H9 (cell line): ENCODE measurements around the gene TMC2. TPM values are rescaled to one million over a fixed set of nuclear protein-coding genes. Genes with fewer than 3 reads are reported as not detected.

ENCODE experiments used
- DNase-seq: peaks from one replicate; pipeline ENCODE4 v3.0.0-alpha.2; 2017
- H2AFZ ChIP-seq: one replicate; pipeline ENCODE4 v1.6.1; 2013; ENCODE audit warnings: mild to moderate bottlenecking, low read length, control low read depth, moderate library complexity
- H2AK5ac ChIP-seq: 2 replicates; pipeline ENCODE4 v1.6.1; 2013; ENCODE audit warnings: low read length, control low read depth, mixed read lengths; ENCODE audit not compliant: insufficient read length
- H2BK120ac ChIP-seq: one replicate; pipeline ENCODE4 v1.6.1; 2013; ENCODE audit warnings: low read depth, mild to moderate bottlenecking, low read length, control low read depth, inconsistent platforms; ENCODE audit not compliant: poor library complexity, severe bottlenecking
- H2BK12ac ChIP-seq: 2 replicates; pipeline ENCODE4 v1.6.1; 2013; ENCODE audit warnings: low read length, control low read depth, mixed read lengths, low read depth; ENCODE audit not compliant: insufficient read length
- H2BK15ac ChIP-seq: 2 replicates; pipeline ENCODE4 v1.6.1; 2013; ENCODE audit warnings: low read depth, low read length, control low read depth
- H2BK20ac ChIP-seq: one replicate; pipeline ENCODE4 v1.6.1; 2013; ENCODE audit warnings: low read depth, mild to moderate bottlenecking, low read length, control low read depth, inconsistent platforms; ENCODE audit not compliant: poor library complexity, severe bottlenecking
- H2BK5ac ChIP-seq: 2 replicates; pipeline ENCODE4 v1.6.1; 2013; ENCODE audit warnings: low read length, control low read depth, mixed read lengths; ENCODE audit not compliant: insufficient read length
- H3K14ac ChIP-seq: 2 replicates; pipeline ENCODE4 v1.6.1; 2013; ENCODE audit warnings: low read length, control low read depth; ENCODE audit not compliant: insufficient read depth
- H3K18ac ChIP-seq: 2 replicates; pipeline ENCODE4 v1.6.1; 2013; ENCODE audit warnings: low read depth, mild to moderate bottlenecking, mixed read lengths, low read length, control low read depth; ENCODE audit not compliant: insufficient read length
- H3K23ac ChIP-seq: 2 replicates; pipeline ENCODE4 v1.6.1; 2013; ENCODE audit warnings: low read length, control low read depth, mixed read lengths, low read depth; ENCODE audit not compliant: insufficient read length
- H3K23me2 ChIP-seq: 2 replicates; pipeline ENCODE4 v1.6.1; 2013; ENCODE audit warnings: low read depth, mild to moderate bottlenecking, mixed read lengths, low read length, control low read depth; ENCODE audit not compliant: insufficient read length, poor library complexity, severe bottlenecking
- H3K27ac ChIP-seq: 2 replicates; pipeline ENCODE4 v1.5.1; 2013; ENCODE audit warnings: low read length, control low read depth, mixed read lengths, low read depth; ENCODE audit not compliant: insufficient read length
- H3K27me3 ChIP-seq: 2 replicates; pipeline ENCODE4 v1.6.1; 2013; ENCODE audit warnings: low read length, control low read depth, inconsistent platforms; ENCODE audit not compliant: insufficient read depth
- H3K4ac ChIP-seq: 2 replicates; pipeline ENCODE4 v1.6.1; 2013; ENCODE audit warnings: low read depth, mild to moderate bottlenecking, control low read depth, inconsistent platforms, low read length, moderate library complexity
- H3K4me1 ChIP-seq: 2 replicates; pipeline ENCODE4 v1.6.1; 2013; ENCODE audit warnings: low read length, control low read depth, inconsistent platforms; ENCODE audit not compliant: insufficient read depth
- H3K4me2 ChIP-seq: 2 replicates; pipeline ENCODE4 v1.6.1; 2013; ENCODE audit warnings: low read length, control low read depth, mixed read lengths; ENCODE audit not compliant: insufficient read length, insufficient read depth
- H3K56ac ChIP-seq: 2 replicates; pipeline ENCODE4 v1.6.1; 2013; ENCODE audit warnings: low read depth, mild to moderate bottlenecking, mixed read lengths, low read length, control low read depth; ENCODE audit not compliant: insufficient read length
- H3K79me1 ChIP-seq: 2 replicates; pipeline ENCODE4 v1.6.1; 2013; ENCODE audit warnings: low read depth, mild to moderate bottlenecking, moderate library complexity, low read length, control low read depth, inconsistent platforms; ENCODE audit not compliant: insufficient read depth, poor library complexity, severe bottlenecking
- H3K79me2 ChIP-seq: 2 replicates; pipeline ENCODE4 v1.6.1; 2013; ENCODE audit warnings: low read length, control low read depth, inconsistent platforms; ENCODE audit not compliant: insufficient read depth
- H3K9ac ChIP-seq: 2 replicates; pipeline ENCODE4 v1.6.1; 2013; ENCODE audit warnings: low read length, control low read depth, mixed read lengths; ENCODE audit not compliant: insufficient read length; ENCODE audit errors: extremely low read depth
- H3K9me3 ChIP-seq: one replicate; pipeline ENCODE4 v1.6.1; 2013; ENCODE audit warnings: low read depth, low read length, inconsistent platforms; ENCODE audit not compliant: control insufficient read depth
- H3T11ph ChIP-seq: one replicate; pipeline ENCODE4 v1.6.1; 2013; ENCODE audit warnings: mild to moderate bottlenecking, low read length, control low read depth, inconsistent platforms
- H4K20me1 ChIP-seq: one replicate; pipeline ENCODE4 v1.6.1; 2013; ENCODE audit not compliant: control insufficient read depth, insufficient read length, insufficient read depth
- H4K5ac ChIP-seq: 2 replicates; pipeline ENCODE4 v1.6.1; 2013; ENCODE audit warnings: low read depth, mild to moderate bottlenecking, mixed read lengths, low read length, control low read depth; ENCODE audit not compliant: insufficient read length
- H4K8ac ChIP-seq: replicated peaks from 2 replicates; pipeline ENCODE4 v1.6.1; 2013; ENCODE audit warnings: low read length, control low read depth, mixed read lengths, low read depth; ENCODE audit not compliant: insufficient read length
- H4K91ac ChIP-seq: 2 replicates; pipeline ENCODE4 v1.6.1; 2013; ENCODE audit warnings: low read depth, mild to moderate bottlenecking, moderate library complexity, mixed read lengths, low read length, control low read depth; ENCODE audit not compliant: insufficient read length
- H3K27ac Mint-ChIP-seq, 3 experiments: 2 replicates in 2 of 3; 3 replicates in 1 of 3; pipeline ENCODE4 v1.8.0; 2020 to 2021; ENCODE audit warnings: mixed read lengths in 3 of 3, mild to moderate bottlenecking in 1 of 3, moderate library complexity in 1 of 3
- H3K27me3 Mint-ChIP-seq: 2 replicates; pipeline ENCODE4 v1.8.0; 2021; ENCODE audit warnings: low read depth, mild to moderate bottlenecking, moderate library complexity, mixed read lengths
- H3K36me3 Mint-ChIP-seq, 3 experiments: 2 replicates in 2 of 3; 3 replicates in 1 of 3; pipeline ENCODE4 v1.8.0; 2020 to 2021; ENCODE audit warnings: low read depth in 3 of 3, mixed read lengths in 3 of 3; ENCODE audit not compliant: insufficient read depth in 1 of 3
- H3K4me1 Mint-ChIP-seq, 2 experiments: 2 replicates each; pipeline ENCODE4 v1.8.0; 2020; ENCODE audit warnings: mixed read lengths in 2 of 2
- H3K4me3 Mint-ChIP-seq, 2 experiments: 2 replicates in 1 of 2; 3 replicates in 1 of 2; pipeline ENCODE4 v1.8.0; 2020 to 2021; ENCODE audit warnings: mild to moderate bottlenecking in 2 of 2, mixed read lengths in 2 of 2, moderate library complexity in 1 of 2
- H3K9me3 Mint-ChIP-seq, 2 experiments: 2 replicates in 1 of 2; 3 replicates in 1 of 2; pipeline ENCODE4 v1.8.0; 2020; ENCODE audit warnings: mild to moderate bottlenecking in 2 of 2, mixed read lengths in 2 of 2, moderate library complexity in 1 of 2
- WGBS: extraction: QIAGEN DNeasy Blood & Tissue Kit; methylation state at CpG from one replicate; pipeline ENCODE4 v1.1.7; 2013; ENCODE audit warnings: missing lambda C conversion rate, low lambda C conversion rate, mixed read lengths; ENCODE audit not compliant: insufficient read length; ENCODE audit errors: extremely low coverage; 5-methylcytosine and 5-hydroxymethylcytosine counted together
- total RNA-seq: library from RNA; stranded (reverse); gene quantifications from 2 replicates; pipeline ENCODE4 v1.2.1, GENCODE V29; 2021
- TF ChIP-seq, protein P1 (sequence below): fragments of 200-600 bp; sonication (generic); conservative IDR thresholded peaks from 3 replicates; pipeline ENCODE4 v1.8.0; 2021; ENCODE audit warnings: antibody characterized with exemption, mild to moderate bottlenecking

Gene TMC2
- total RNA-seq, 1 experiment from 2014 or later = not detected

GRCh38 chr20:2519115-2519809, 17.1 kb upstream of the TMC2 start:
- no peaks in the 10 kb centered on the region for H3K4me1 ChIP-seq
- H4K91ac ChIP-seq = no peak overlapping the region
- no peak overlapping the region for H3K14ac ChIP-seq
- H3K18ac ChIP-seq = no peak overlapping the region
- H2BK20ac ChIP-seq = no peak overlapping the region
- H2BK12ac ChIP-seq = no peak overlapping the region
- no peak for DNase-seq
- Mint-ChIP-seq H3K27me3 (peaks cover 69% of the 10 kb centered on the region), H3K9me3 (no peaks in the 10 kb centered on the region; a peak in 1 of 5 replicates), H3K36me3 (no peaks in the 10 kb centered on the region; a peak in 1 of 7 replicates), H3K4me1 (no peaks in the 10 kb centered on the region), H3K27ac (no peak overlapping the region), H3K4me3 (no peak overlapping the region)
- H3K9ac ChIP-seq = no peak overlapping the region
- H2AK5ac ChIP-seq = no peak overlapping the region
- H3K23me2 ChIP-seq = no peaks in the 10 kb centered on the region
- H3K23ac ChIP-seq = no peak overlapping the region
- H3K79me1 ChIP-seq = no peaks in the 10 kb centered on the region
- TF ChIP-seq, protein P1, sequence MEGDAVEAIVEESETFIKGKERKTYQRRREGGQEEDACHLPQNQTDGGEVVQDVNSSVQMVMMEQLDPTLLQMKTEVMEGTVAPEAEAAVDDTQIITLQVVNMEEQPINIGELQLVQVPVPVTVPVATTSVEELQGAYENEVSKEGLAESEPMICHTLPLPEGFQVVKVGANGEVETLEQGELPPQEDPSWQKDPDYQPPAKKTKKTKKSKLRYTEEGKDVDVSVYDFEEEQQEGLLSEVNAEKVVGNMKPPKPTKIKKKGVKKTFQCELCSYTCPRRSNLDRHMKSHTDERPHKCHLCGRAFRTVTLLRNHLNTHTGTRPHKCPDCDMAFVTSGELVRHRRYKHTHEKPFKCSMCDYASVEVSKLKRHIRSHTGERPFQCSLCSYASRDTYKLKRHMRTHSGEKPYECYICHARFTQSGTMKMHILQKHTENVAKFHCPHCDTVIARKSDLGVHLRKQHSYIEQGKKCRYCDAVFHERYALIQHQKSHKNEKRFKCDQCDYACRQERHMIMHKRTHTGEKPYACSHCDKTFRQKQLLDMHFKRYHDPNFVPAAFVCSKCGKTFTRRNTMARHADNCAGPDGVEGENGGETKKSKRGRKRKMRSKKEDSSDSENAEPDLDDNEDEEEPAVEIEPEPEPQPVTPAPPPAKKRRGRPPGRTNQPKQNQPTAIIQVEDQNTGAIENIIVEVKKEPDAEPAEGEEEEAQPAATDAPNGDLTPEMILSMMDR = no peak
- H4K5ac ChIP-seq = no peak overlapping the region
- no peak overlapping the region for H3T11ph ChIP-seq
- no peak overlapping the region for H2BK15ac ChIP-seq
- no peak overlapping the region for H3K27ac ChIP-seq
- H3K27me3 ChIP-seq = peaks cover 35% of the 10 kb centered on the region; the same call in 1 of the 2 replicates
- 100% methylated on average over 1 of the region's 4 CpGs for WGBS
- H3K79me2 ChIP-seq = no peaks in the 10 kb centered on the region
- H2AFZ ChIP-seq = no peak overlapping the region
- no peak overlapping the region for H4K8ac ChIP-seq
- H3K4ac ChIP-seq = no peak overlapping the region
- no peaks in the 10 kb centered on the region for H4K20me1 ChIP-seq
- no peak overlapping the region for H3K56ac ChIP-seq
- H2BK5ac ChIP-seq = no peak overlapping the region
- H3K9me3 ChIP-seq = no peaks in the 10 kb centered on the region
- no peak overlapping the region for H3K4me2 ChIP-seq
- no peak overlapping the region for H2BK120ac ChIP-seq
